NT2/D1 (cell line): ENCODE measurements around the gene KDM2A.

ENCODE experiments used
- SUZ12 ChIP-seq: IDR thresholded peaks from 2 replicates; pipeline ENCODE4 v1.6.1; 2011; ENCODE audit not compliant: insufficient read length, insufficient read depth; ENCODE audit errors: extremely low read depth
- ZNF274 ChIP-seq: IDR thresholded peaks from 2 replicates; pipeline ENCODE4 v1.6.1; 2011; ENCODE audit warnings: mild to moderate bottlenecking, low read depth, low read length

- TF ChIP-seq ZNF274, result no peak
- no peak for TF ChIP-seq SUZ12
Measured at GRCh38 chr11:67250059-67251043, 131.3 kb downstream of the KDM2A start.
